Stimulated activated CD4-positive, alpha-beta T cell treated with anti-CD3 and anti-CD28 coated beads, Interleukin-4, amount 100 ng/mL, for 24 hours (primary cell): Measurements from ENCODE around the gene PAK1IP1.
A peak's percentile ranks its signal among the peaks of the same experiment; 100 is the strongest.
"Not testable (repeated sequence)": the region's sequence is repeated elsewhere in the genome, so short reads cannot be mapped to it uniquely, and the experiment has no call there.

ENCODE experiments used
- DNase-seq: peaks from one replicate; pipeline ENCODE4 v3.0.0-alpha.2; 2020

Gene PAK1IP1

GRCh38 chr6:10692965-10693538, 1.7 kb upstream of the PAK1IP1 start:
- DNase-seq, result no peak

GRCh38 chr6:10695086-10695657, 400 bp downstream of the PAK1IP1 start:
- no peak for DNase-seq

GRCh38 chr6:10696655-10697054, 1.9 kb downstream of the PAK1IP1 start:
- DNase-seq, result no peak

GRCh38 chr6:10713962-10714361, 19.2 kb downstream of the PAK1IP1 start:
- DNase-seq, result no peak

GRCh38 chr6:10719296-10719963, 24.7 kb downstream of the PAK1IP1 start:
- DNase-seq, result peak; percentile 47

- DNase-seq, result no peak
Observed at GRCh38 chr6:10719964-10720264, 25.1 kb downstream of the PAK1IP1 start.

GRCh38 chr6:10720265-10720959, 25.6 kb downstream of the PAK1IP1 start:
- peak; percentile 54 for DNase-seq

- not testable (repeated sequence) for DNase-seq
Observed at GRCh38 chr6:10720960-10721849, 26.4 kb downstream of the PAK1IP1 start.

GRCh38 chr6:10721850-10722569, 27.2 kb downstream of the PAK1IP1 start:
- DNase-seq, result no peak

GRCh38 chr6:10722570-10722819, 27.7 kb downstream of the PAK1IP1 start:
- no peak for DNase-seq

GRCh38 chr6:10722820-10723566, 28.2 kb downstream of the PAK1IP1 start, which contains the start of gene TMEM14C:
TSS of gene TMEM14C (plus strand) at chr6:10723070. CDS start at chr6:10724614, 1,544 bp downstream.
- peak; percentile 89 for DNase-seq

- DNase-seq, result no peak
Observed at GRCh38 chr6:10723567-10723881, 28.8 kb downstream of the PAK1IP1 start.

- DNase-seq, result no peak
Observed at GRCh38 chr6:10725044-10725443, 30.3 kb downstream of the PAK1IP1 start.

- no peak for DNase-seq
Observed at GRCh38 chr6:10725716-10726115, 30.9 kb downstream of the PAK1IP1 start.

GRCh38 chr6:10730254-10730653, 35.5 kb downstream of the PAK1IP1 start:
- DNase-seq, result no peak

GRCh38 chr6:10733151-10733715, 38.5 kb downstream of the PAK1IP1 start:
- no peak for DNase-seq

- DNase-seq, result no peak
Observed at GRCh38 chr6:10733863-10734262, 39.1 kb downstream of the PAK1IP1 start.

GRCh38 chr6:10736731-10737130, 42.0 kb downstream of the PAK1IP1 start:
- DNase-seq, result no peak

- DNase-seq, result no peak
Observed at GRCh38 chr6:10740061-10740460, 45.3 kb downstream of the PAK1IP1 start.

- not testable (repeated sequence) for DNase-seq
Observed at GRCh38 chr6:10741643-10742042, 46.9 kb downstream of the PAK1IP1 start.

- no peak for DNase-seq
Observed at GRCh38 chr6:10742251-10742650, 47.5 kb downstream of the PAK1IP1 start.

GRCh38 chr6:10743515-10743914, 48.7 kb downstream of the PAK1IP1 start:
- DNase-seq, result no peak
